Measurements from ENCODE around the gene MIPEP.

DNA sequence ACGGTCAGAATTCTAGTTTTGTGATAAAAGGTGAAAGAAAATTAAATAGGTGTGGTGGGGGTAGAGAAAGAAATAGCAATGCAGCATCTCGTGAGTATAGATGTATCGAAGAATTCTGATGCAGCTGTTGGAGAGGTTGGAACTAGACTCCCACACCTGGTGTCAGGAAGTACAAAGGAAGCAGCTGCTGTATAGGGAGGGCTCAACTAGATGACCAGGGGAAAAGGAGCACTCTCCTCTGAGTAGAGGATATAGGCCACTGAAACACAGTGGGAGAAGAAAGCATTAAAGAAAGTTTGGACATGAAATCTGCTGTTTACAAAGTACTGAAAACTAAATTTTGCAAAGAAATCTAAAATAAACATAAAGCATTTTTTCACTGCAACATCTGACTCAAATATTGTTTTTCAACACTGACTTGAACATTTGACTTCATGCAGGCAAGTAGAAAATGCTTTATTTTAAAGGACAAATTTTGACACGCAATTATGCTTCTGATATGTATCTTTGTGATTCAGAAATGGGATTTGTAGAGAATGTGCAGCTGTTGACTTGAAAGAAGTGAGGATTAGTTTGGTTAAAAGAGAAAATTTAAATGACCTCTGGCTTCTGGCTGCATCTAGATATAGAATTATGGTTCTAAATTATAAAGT lies 82.2 kb downstream of the MIPEP start:
- TF ChIP-seq POLR2A (IDR thresholded peaks at IDR 0.05) (no peak), CTCF (IDR thresholded peaks at IDR 0.05) (no peak)

Measured in thyroid gland (tissue), 4 donors.